GM20000 (cell line): Measurements from ENCODE around the gene SLC6A12.

Experiments used
- DNase-seq: peaks from one replicate; pipeline ENCODE4 v3.0.0; 2012; ENCODE audit warnings: low spot score
- CTCF ChIP-seq: IDR thresholded peaks from 2 replicates; pipeline ENCODE4 v1.5.1; 2012; ENCODE audit warnings: mild to moderate bottlenecking, control low read depth; ENCODE audit errors: extremely low read depth, missing control alignments

Gene SLC6A12

GRCh38 chr12:180445-180844, 33.5 kb downstream of the SLC6A12 start:
- peak; percentile 85 for DNase-seq
- TF ChIP-seq CTCF, result no peak

- TF ChIP-seq CTCF, result no peak
- no peak for DNase-seq
These were observed 34.1 kb downstream of the SLC6A12 start for GRCh38 chr12:179885-180284.

GRCh38 chr12:179131-179884, 34.6 kb downstream of the SLC6A12 start:
- DNase-seq, result no peak
- no peak for TF ChIP-seq CTCF

GRCh38 chr12:178829-179109, 35.2 kb downstream of the SLC6A12 start:
- DNase-seq, result no peak
- TF ChIP-seq CTCF, result no peak

GRCh38 chr12:177980-178828, 35.8 kb downstream of the SLC6A12 start:
- TF ChIP-seq CTCF, result no peak
- DNase-seq, result no peak

GRCh38 chr12:177336-177979, 36.5 kb downstream of the SLC6A12 start:
- no peak for TF ChIP-seq CTCF
- DNase-seq, result no peak
